Vagina (tissue), 2 donors: ENCODE data around the gene FABP6. TPM values are rescaled to one million over a fixed set of nuclear protein-coding genes. Genes with fewer than 3 reads are reported as not detected.

Source experiments
- DNase-seq, 2 donors: peaks; one replicate each; pipeline ENCODE4 v3.0.0-alpha.2; 2017; ENCODE audit errors: extremely low spot score in 2 of 2
- H3K27ac ChIP-seq: fragments of 200-600 bp; sonication (generic); one replicate; pipeline ENCODE4 v1.5.1; 2019
- H3K27me3 ChIP-seq: fragments of 200-600 bp; sonication (generic); one replicate; pipeline ENCODE4 v1.5.1; 2019
- H3K36me3 ChIP-seq, 2 donors: fragments of 200-600 bp; sonication (generic); one replicate each; pipeline ENCODE4 v1.5.1; 2017 to 2019
- H3K4me1 ChIP-seq: fragments of 200-600 bp; sonication (generic); one replicate; pipeline ENCODE4 v1.5.1; 2019
- H3K4me3 ChIP-seq, 2 donors: fragments of 200-600 bp; sonication (generic); 1 replicate in 1 of 2; 2 replicates in 1 of 2; pipeline ENCODE4 v1.5.1; 2016 to 2019
- H3K9me3 ChIP-seq: fragments of 200-600 bp; sonication (generic); one replicate; pipeline ENCODE4 v1.5.1; 2019
- CTCF ChIP-seq, 3 experiments: fragments of 450-650 bp in 2 of 3; fragments of 200-600 bp in 1 of 3; sonication (generic) in 1 of 3; IDR thresholded peaks; one replicate each; pipeline ENCODE4 v1.5.1; 2017 to 2019; ENCODE audit warnings: antibody characterized with exemption in 3 of 3, mild to moderate bottlenecking in 2 of 3, moderate library complexity in 2 of 3
- POLR2A ChIP-seq, 2 donors: fragments of 450-650 bp; IDR thresholded peaks; one replicate each; pipeline ENCODE4 v1.6.1; 2017; ENCODE audit warnings: antibody characterized with exemption in 2 of 2, mild to moderate bottlenecking in 2 of 2, moderate library complexity in 2 of 2
- POLR2AphosphoS5 ChIP-seq, 2 donors: sonication (generic); formaldehyde crosslinking; IDR thresholded peaks; one replicate each; pipeline ENCODE4 v1.9.0; 2017; ENCODE audit warnings: antibody characterized with exemption in 2 of 2, mild to moderate bottlenecking in 2 of 2, low read depth in 1 of 2; ENCODE audit not compliant: insufficient read depth in 1 of 2
- intact Hi-C: fragments of 100-400 bp; cut with DNase I; formaldehyde crosslinking; loops from one replicate; pipeline ENCODE4 v1.15.1; 2023
- total RNA-seq: library from RNA; depleted of rRNA; stranded (reverse); fragments of >200 nt; gene quantifications from one replicate; pipeline ENCODE4 v1.2.3, GENCODE V29; 2016

Gene FABP6
- total RNA-seq, 1 donor from 2014 or later, result 2.9 TPM

DNA sequence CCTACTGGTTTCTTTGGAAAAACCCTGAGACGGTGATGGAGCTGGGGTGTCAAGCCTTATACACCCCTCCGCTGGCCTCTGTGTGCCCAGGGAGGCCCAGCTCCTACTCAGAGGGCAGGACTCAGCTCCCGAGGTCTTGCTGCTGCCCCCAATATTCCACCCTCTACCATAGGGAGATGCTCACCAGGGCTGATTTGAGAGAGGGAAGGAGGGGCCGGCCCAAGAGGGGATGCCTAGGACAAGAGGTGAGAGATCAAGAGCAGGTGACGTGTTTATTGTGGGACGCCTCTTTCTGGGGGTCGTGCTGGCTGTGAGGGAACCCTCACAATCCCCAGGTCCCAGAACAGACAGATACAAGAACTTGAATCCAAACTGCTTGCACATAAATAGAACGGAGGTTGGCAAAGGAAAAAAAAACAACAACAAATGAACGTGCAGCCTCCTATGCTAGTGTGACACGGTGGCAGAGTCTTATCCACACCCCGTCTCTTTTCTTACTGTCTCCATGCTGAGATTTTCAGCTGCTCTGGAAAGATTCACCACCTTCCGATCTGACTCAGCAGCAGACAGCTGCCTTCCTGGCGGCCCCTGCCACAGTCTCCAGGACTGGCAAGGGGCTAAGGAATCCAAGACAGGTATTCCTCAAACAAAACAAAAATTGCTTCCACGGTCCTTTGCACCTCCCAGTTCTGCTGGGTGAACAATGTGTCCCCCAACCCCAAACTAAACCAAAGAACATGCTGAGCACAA, 22.3 kb downstream of the FABP6 start:
- Histone ChIP-seq H3K27ac (no peak overlapping the region), H3K9me3 (no peaks in the 10 kb centered on the region), H3K4me1 (no peaks in the 10 kb centered on the region), H3K27me3 (no peaks in the 10 kb centered on the region), H3K4me3 (no peak overlapping the region), H3K36me3 (peaks cover 0 to 3% of the 10 kb centered on the region in 2 donors)
- no peak for DNase-seq
- intact Hi-C loops, result no loop called here
- TF ChIP-seq POLR2AphosphoS5 (IDR thresholded peaks at IDR 0.05; ENCODE audit: insufficient read depth in 1 of 2, low read depth in 1 of 2), result no peak
- no peak for TF ChIP-seq POLR2A (IDR thresholded peaks at IDR 0.05)
- TF ChIP-seq CTCF (IDR thresholded peaks at IDR 0.05), result no peak

- intact Hi-C loops, result no loop called here
- TF ChIP-seq CTCF (IDR thresholded peaks at IDR 0.05) (no peak), POLR2AphosphoS5 (IDR thresholded peaks at IDR 0.05; ENCODE audit: insufficient read depth in 1 of 2, low read depth in 1 of 2) (no peak), POLR2A (IDR thresholded peaks at IDR 0.05) (no peak)
Measured at GRCh38 chr5:160252916-160253315, 23.6 kb downstream of the FABP6 start.

GRCh38 chr5:160253441-160253840, 24.1 kb downstream of the FABP6 start:
- Histone ChIP-seq H3K9me3 (no peaks in the 10 kb centered on the region), H3K27ac (no peak overlapping the region), H3K27me3 (no peaks in the 10 kb centered on the region), H3K36me3 (peaks cover 0 to 3% of the 10 kb centered on the region in 2 donors), H3K4me1 (no peaks in the 10 kb centered on the region), H3K4me3 (no peak overlapping the region)
- TF ChIP-seq POLR2AphosphoS5 (IDR thresholded peaks at IDR 0.05; ENCODE audit: insufficient read depth in 1 of 2, low read depth in 1 of 2), result no peak
- TF ChIP-seq POLR2A (IDR thresholded peaks at IDR 0.05), result no peak
- TF ChIP-seq CTCF (IDR thresholded peaks at IDR 0.05), result no peak
- intact Hi-C loops, result no loop called here
- no peak for DNase-seq

More at GRCh38 chr5:160252916-160253315, 23.6 kb downstream of the FABP6 start:
- H3K9me3 ChIP-seq, result no peaks in the 10 kb centered on the region
- no peak overlapping the region for H3K27ac ChIP-seq
- H3K4me1 ChIP-seq, result no peaks in the 10 kb centered on the region
- H3K36me3 ChIP-seq, result peaks cover 0 to 3% of the 10 kb centered on the region in 2 donors
- H3K4me3 ChIP-seq, result no peak overlapping the region
- no peaks in the 10 kb centered on the region for H3K27me3 ChIP-seq
- DNase-seq, result no peak

DNA sequence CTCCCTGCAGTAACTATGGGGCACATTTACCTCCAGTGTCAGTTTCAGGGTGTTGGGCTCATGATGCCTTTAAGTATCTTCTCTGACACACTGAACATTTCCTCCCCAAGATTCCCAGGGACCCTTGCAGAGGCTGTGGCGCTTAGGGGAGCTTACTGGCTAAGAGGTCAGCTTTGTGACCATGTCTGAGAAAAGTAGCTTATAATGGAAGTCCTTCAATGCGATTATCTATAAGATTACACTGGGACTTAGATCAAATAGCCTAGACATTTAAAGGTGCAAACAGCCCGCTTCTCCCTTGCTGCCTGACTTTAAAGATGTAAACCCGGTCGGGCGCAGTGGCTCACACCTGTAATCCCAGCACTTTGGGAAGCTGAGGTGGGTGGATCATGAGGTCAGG, 25.4 kb downstream of the FABP6 start:
- no peak for DNase-seq
- H3K27ac ChIP-seq, result no peak overlapping the region
- no peaks in the 10 kb centered on the region for H3K9me3 ChIP-seq
- intact Hi-C loops, result no loop called here
- H3K4me3 ChIP-seq, result no peak overlapping the region
- TF ChIP-seq POLR2AphosphoS5 (IDR thresholded peaks at IDR 0.05; ENCODE audit: insufficient read depth in 1 of 2, low read depth in 1 of 2) (no peak), CTCF (IDR thresholded peaks at IDR 0.05) (no peak), POLR2A (IDR thresholded peaks at IDR 0.05) (no peak)
- H3K27me3 ChIP-seq, result no peaks in the 10 kb centered on the region
- H3K36me3 ChIP-seq, result peaks cover 0 to 3% of the 10 kb centered on the region in 2 donors
- H3K4me1 ChIP-seq, result no peaks in the 10 kb centered on the region

DNA sequence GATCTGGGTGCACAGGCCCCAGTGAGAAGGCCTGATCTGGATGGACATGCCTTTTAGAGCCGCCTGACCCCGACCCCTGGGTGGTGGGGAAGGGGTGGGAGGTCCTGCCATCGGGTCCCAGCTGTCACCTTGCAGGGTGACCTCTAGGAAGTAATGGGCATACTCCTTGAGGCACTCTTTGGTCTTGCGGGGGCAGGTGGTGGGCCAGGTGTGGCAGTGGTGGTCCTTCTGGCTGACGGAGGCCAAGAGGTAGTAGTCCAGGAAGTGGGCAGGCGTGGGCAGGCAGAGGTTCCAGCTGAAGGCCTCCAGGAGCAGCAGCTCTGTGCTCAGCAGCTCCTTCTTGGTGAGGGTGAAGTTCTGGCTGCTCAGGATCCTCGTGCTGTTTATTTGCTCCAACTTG, 30.0 kb downstream of the FABP6 start:
- Histone ChIP-seq H3K27me3 (no peaks in the 10 kb centered on the region), H3K4me1 (peaks cover 20% of the 10 kb centered on the region), H3K9me3 (no peaks in the 10 kb centered on the region), H3K36me3 (peaks cover 0 to 3% of the 10 kb centered on the region in 2 donors), H3K4me3 (no peak overlapping the region), H3K27ac (no peak overlapping the region)
- intact Hi-C loops, result no loop called here
- TF ChIP-seq POLR2A (IDR thresholded peaks at IDR 0.05) (no peak), POLR2AphosphoS5 (IDR thresholded peaks at IDR 0.05; ENCODE audit: insufficient read depth in 1 of 2, low read depth in 1 of 2) (no peak), CTCF (IDR thresholded peaks at IDR 0.05) (no peak)
- DNase-seq, result no peak
